HG03159 (cell line): Measurements from ENCODE around the gene NUF2.
"Not testable (repeated sequence)": the region's sequence is repeated elsewhere in the genome, so short reads cannot be mapped to it uniquely, and the experiment has no call there.

Source experiments
- ATAC-seq: cut with Tn5 transposase; IDR thresholded peaks from one replicate; pipeline ENCODE4 v1.9.1; 2021; ENCODE audit warnings: mild to moderate bottlenecking, moderate library complexity; ENCODE audit not compliant: unreplicated experiment

Gene NUF2

GRCh38 chr1:163321311-163322305 lies at the start of gene NUF2:
Gene NUF2, plus strand, starts transcription at chr1:163321954. Its CDS starts 4,098 bp downstream, at chr1:163326052.
- ATAC-seq, result peak; percentile 96

- ATAC-seq, result no peak
Observed at GRCh38 chr1:163273766-163274441, 47.9 kb upstream of the NUF2 start.

- no peak for ATAC-seq
Observed at GRCh38 chr1:163275222-163275621, 46.5 kb upstream of the NUF2 start.

GRCh38 chr1:163278602-163279001 lies 43.2 kb upstream of the NUF2 start:
- ATAC-seq, result no peak

- ATAC-seq, result not testable (repeated sequence)
Observed at GRCh38 chr1:163284867-163285266, 36.9 kb upstream of the NUF2 start.

GRCh38 chr1:163290025-163290640 lies 31.6 kb upstream of the NUF2 start:
- ATAC-seq, result no peak

GRCh38 chr1:163291461-163291860 lies 30.3 kb upstream of the NUF2 start:
- no peak for ATAC-seq

- ATAC-seq, result not testable (repeated sequence)
Observed at GRCh38 chr1:163292153-163292552, 29.6 kb upstream of the NUF2 start.

- ATAC-seq, result not testable (repeated sequence)
Observed at GRCh38 chr1:163293497-163293896, 28.3 kb upstream of the NUF2 start.

- ATAC-seq, result no peak
Observed at GRCh38 chr1:163295949-163296348, 25.8 kb upstream of the NUF2 start.

GRCh38 chr1:163296504-163297263 lies 25.1 kb upstream of the NUF2 start:
- no peak for ATAC-seq

- no peak for ATAC-seq
Observed at GRCh38 chr1:163298365-163298764, 23.4 kb upstream of the NUF2 start.

GRCh38 chr1:163300568-163300967 lies 21.2 kb upstream of the NUF2 start:
- ATAC-seq, result no peak

GRCh38 chr1:163303561-163303960 lies 18.2 kb upstream of the NUF2 start:
- ATAC-seq, result no peak

- ATAC-seq, result no peak
Observed at GRCh38 chr1:163305441-163305840, 16.3 kb upstream of the NUF2 start.

GRCh38 chr1:163307479-163308171 lies 14.1 kb upstream of the NUF2 start:
- no peak for ATAC-seq

- ATAC-seq, result no peak
Observed at GRCh38 chr1:163308811-163309210, 12.9 kb upstream of the NUF2 start.

- ATAC-seq, result no peak
Observed at GRCh38 chr1:163315773-163316374, 5.9 kb upstream of the NUF2 start.

- ATAC-seq, result no peak
Observed at GRCh38 chr1:163320891-163321290, 863 bp upstream of the NUF2 start.

- ATAC-seq, result not testable (repeated sequence)
Observed at GRCh38 chr1:163323339-163323738, 1.6 kb downstream of the NUF2 start.
